Type B pancreatic cell (in vitro differentiated cells): ENCODE data around the gene RNF145. TPM values are rescaled to one million over a fixed set of nuclear protein-coding genes. Genes with fewer than 3 reads are reported as not detected.

ENCODE experiments used
- DNase-seq: peaks from one replicate; pipeline ENCODE4 v3.0.0; 2021; ENCODE audit warnings: mixed read lengths; ENCODE audit not compliant: unreplicated experiment; ENCODE audit errors: extremely low spot score
- H3K27ac Mint-ChIP-seq: 2 replicates; pipeline ENCODE4 v1.8.0; 2021; ENCODE audit warnings: mild to moderate bottlenecking, mixed read lengths
- H3K27me3 Mint-ChIP-seq: 2 replicates; pipeline ENCODE4 v1.8.0; 2021; ENCODE audit warnings: mixed read lengths
- H3K36me3 Mint-ChIP-seq: 2 replicates; pipeline ENCODE4 v1.8.0; 2021; ENCODE audit warnings: mixed read lengths
- H3K4me1 Mint-ChIP-seq: one replicate; pipeline ENCODE4 v1.8.0; 2021; ENCODE audit warnings: mixed read lengths; ENCODE audit not compliant: unreplicated experiment
- H3K4me3 Mint-ChIP-seq: 2 replicates; pipeline ENCODE4 v1.8.0; 2021; ENCODE audit warnings: mild to moderate bottlenecking, mixed read lengths
- H3K9me3 Mint-ChIP-seq: 2 replicates; pipeline ENCODE4 v1.8.0; 2021; ENCODE audit warnings: mixed read lengths
- CTCF ChIP-seq: fragments of 200-600 bp; sonication (generic); conservative IDR thresholded peaks from 2 replicates; pipeline ENCODE4 v1.5.0; 2021; ENCODE audit warnings: antibody characterized with exemption, mild to moderate bottlenecking
- total RNA-seq: library from RNA; stranded (reverse); gene quantifications from 2 replicates; pipeline ENCODE4 v1.2.1, GENCODE V29; 2021; ENCODE audit warnings: low replicate concordance

The RNF145 gene
- total RNA-seq, 1 donor from 2014 or later = 66.4 TPM

GRCh38 chr5:159139802-159140201, 69.6 kb downstream of the RNF145 start:
- Mint-ChIP-seq H3K36me3 (no peaks in the 10 kb centered on the region), H3K27me3 (peaks cover 31% of the 10 kb centered on the region), H3K9me3 (no peaks in the 10 kb centered on the region), H3K4me1 (no peaks in the 10 kb centered on the region), H3K27ac (no peak overlapping the region), H3K4me3 (no peak overlapping the region)
- no peak for DNase-seq
- TF ChIP-seq CTCF = no peak

GRCh38 chr5:159135896-159136531, 73.3 kb downstream of the RNF145 start:
- H3K9me3 Mint-ChIP-seq = no peaks in the 10 kb centered on the region
- DNase-seq = no peak
- no peak overlapping the region for H3K27ac Mint-ChIP-seq
- H3K4me1 Mint-ChIP-seq = peaks cover 13% of the 10 kb centered on the region
- peaks cover 19% of the 10 kb centered on the region for H3K27me3 Mint-ChIP-seq
- H3K4me3 Mint-ChIP-seq = no peak overlapping the region
- H3K36me3 Mint-ChIP-seq = no peaks in the 10 kb centered on the region
- no peak for TF ChIP-seq CTCF

GRCh38 chr5:159133041-159133741, 76.2 kb downstream of the RNF145 start:
- Mint-ChIP-seq H3K4me3 (no peak overlapping the region), H3K27ac (no peak overlapping the region), H3K36me3 (no peaks in the 10 kb centered on the region), H3K4me1 (peaks cover 17% of the 10 kb centered on the region), H3K27me3 (peaks cover 28% of the 10 kb centered on the region), H3K9me3 (no peaks in the 10 kb centered on the region)
- TF ChIP-seq CTCF = peak; percentile 90
- no peak for DNase-seq

GRCh38 chr5:159132429-159133040, 76.8 kb downstream of the RNF145 start:
- DNase-seq = no peak
- Mint-ChIP-seq H3K36me3 (no peaks in the 10 kb centered on the region), H3K4me3 (no peak overlapping the region), H3K9me3 (no peaks in the 10 kb centered on the region), H3K27ac (no peak overlapping the region), H3K4me1 (peaks cover 17% of the 10 kb centered on the region), H3K27me3 (peaks cover 28% of the 10 kb centered on the region)
- TF ChIP-seq CTCF = no peak

- DNase-seq = no peak
- Mint-ChIP-seq H3K4me3 (peak overlapping the region; percentile 30), H3K9me3 (no peaks in the 10 kb centered on the region), H3K4me1 (peaks cover 17% of the 10 kb centered on the region), H3K36me3 (no peaks in the 10 kb centered on the region), H3K27me3 (peaks cover 28% of the 10 kb centered on the region), H3K27ac (no peak overlapping the region)
- TF ChIP-seq CTCF = no peak
Observed at GRCh38 chr5:159131951-159132350, 77.4 kb downstream of the RNF145 start.
